GM23338 (cell line): ENCODE results near the gene LGALS12. TPM values are rescaled to one million over a fixed set of nuclear protein-coding genes. Genes with fewer than 3 reads are reported as not detected.

Experiments used
- ATAC-seq: fragments of 200-7000 bp; cut with Tn5 transposase; 3 replicates; pipeline ENCODE4 v1.9.1; 2020
- DNase-seq: peaks from one replicate; pipeline ENCODE4 v3.0.0-alpha.2; 2015; ENCODE audit warnings: low spot score
- H2AFZ ChIP-seq: fragments of 200-600 bp; sonication (generic); 2 replicates; pipeline ENCODE4 v1.8.0; 2016; ENCODE audit warnings: antibody characterized with exemption, mild to moderate bottlenecking, moderate library complexity
- H3F3A ChIP-seq: fragments of 200-600 bp; sonication (generic); replicated peaks from 2 replicates; pipeline ENCODE4 v1.8.0; 2017; ENCODE audit warnings: antibody characterized with exemption, mixed run types, low read depth
- H3K27ac ChIP-seq: fragments of 200-600 bp; sonication (generic); 2 replicates; pipeline ENCODE4 v1.6.1; 2016; ENCODE audit warnings: low read depth
- H3K27me3 ChIP-seq: fragments of 200-600 bp; sonication (generic); 2 replicates; pipeline ENCODE4 v1.8.0; 2016; ENCODE audit warnings: mild to moderate bottlenecking, mixed run types, moderate library complexity; ENCODE audit not compliant: insufficient read depth
- H3K36me3 ChIP-seq: fragments of 200-600 bp; sonication (generic); 2 replicates; pipeline ENCODE4 v1.8.0; 2016; ENCODE audit warnings: mild to moderate bottlenecking; ENCODE audit not compliant: insufficient read depth
- H3K4me1 ChIP-seq: fragments of 200-600 bp; sonication (generic); 2 replicates; pipeline ENCODE4 v1.8.0; 2016; ENCODE audit warnings: mild to moderate bottlenecking, moderate library complexity; ENCODE audit not compliant: insufficient read depth
- H3K4me2 ChIP-seq: fragments of 200-600 bp; sonication (generic); 2 replicates; pipeline ENCODE4 v1.7.1; 2017; ENCODE audit warnings: mixed run types
- H3K4me3 ChIP-seq: fragments of 200-600 bp; sonication (generic); 2 replicates; pipeline ENCODE4 v1.6.1; 2016; ENCODE audit warnings: mixed run types
- H3K79me2 ChIP-seq: fragments of 200-600 bp; sonication (generic); replicated peaks from 2 replicates; pipeline ENCODE4 v1.8.0; 2017; ENCODE audit warnings: mild to moderate bottlenecking; ENCODE audit not compliant: insufficient read depth
- H3K9me2 ChIP-seq: fragments of 200-600 bp; sonication (generic); 2 replicates; pipeline ENCODE4 v1.8.0; 2017; ENCODE audit not compliant: insufficient read depth
- H4K20me1 ChIP-seq: fragments of 200-600 bp; sonication (generic); replicated peaks from 2 replicates; pipeline ENCODE4 v1.8.0; 2017; ENCODE audit warnings: mild to moderate bottlenecking; ENCODE audit not compliant: insufficient read depth
- H3K27ac Mint-ChIP-seq: 2 replicates; pipeline ENCODE4 v1.8.0; 2020; ENCODE audit warnings: inconsistent platforms, mild to moderate bottlenecking, moderate library complexity, mixed read lengths
- H3K27me3 Mint-ChIP-seq: 3 replicates; pipeline ENCODE4 v1.8.0; 2022; ENCODE audit warnings: low read depth, mild to moderate bottlenecking, moderate library complexity, mixed read lengths, inconsistent platforms; ENCODE audit not compliant: insufficient read depth, poor library complexity
- H3K36me3 Mint-ChIP-seq: 3 replicates; pipeline ENCODE4 v1.8.0; 2021; ENCODE audit warnings: low read depth, mild to moderate bottlenecking, inconsistent platforms, moderate library complexity, mixed read lengths
- H3K4me1 Mint-ChIP-seq: 3 replicates; pipeline ENCODE4 v1.8.0; 2020; ENCODE audit warnings: mild to moderate bottlenecking, inconsistent platforms, mixed read lengths
- H3K4me3 Mint-ChIP-seq: 3 replicates; pipeline ENCODE4 v1.8.0; 2021; ENCODE audit warnings: moderate library complexity, mild to moderate bottlenecking, inconsistent platforms, mixed read lengths
- H3K9me3 Mint-ChIP-seq: 3 replicates; pipeline ENCODE4 v1.8.0; 2020; ENCODE audit warnings: moderate library complexity, mild to moderate bottlenecking, inconsistent platforms, mixed read lengths
- CREB1 ChIP-seq: fragments of 250-450 bp; sonication (Bioruptor Pico); IDR thresholded peaks from 2 replicates; pipeline ENCODE4 v1.5.0; 2020; ENCODE audit warnings: low read depth, mild to moderate bottlenecking, moderate library complexity
- EZH2 ChIP-seq: fragments of 200-600 bp; sonication (generic); IDR thresholded peaks from one replicate; pipeline ENCODE4 v1.8.0; 2017; ENCODE audit warnings: antibody characterized with exemption, mild to moderate bottlenecking, low read depth; ENCODE audit not compliant: unreplicated experiment
- EZH2phosphoT487 ChIP-seq: fragments of 200-600 bp; sonication (generic); IDR thresholded peaks from one replicate; pipeline ENCODE4 v1.8.1; 2018; ENCODE audit warnings: antibody characterized with exemption; ENCODE audit not compliant: unreplicated experiment
- JUNB ChIP-seq: IDR thresholded peaks from one replicate; pipeline ENCODE4 v1.6.1; 2016; ENCODE audit warnings: antibody characterized with exemption; ENCODE audit not compliant: unreplicated experiment
- POLR2AphosphoS5 ChIP-seq: IDR thresholded peaks from 2 replicates; pipeline ENCODE4 v1.6.1; 2016; ENCODE audit warnings: antibody characterized with exemption, low read depth
- STAT1 ChIP-seq: IDR thresholded peaks from one replicate; pipeline ENCODE4 v1.6.1; 2016; ENCODE audit warnings: antibody characterized with exemption; ENCODE audit not compliant: unreplicated experiment
- ZNF114 ChIP-seq: fragments of 250-450 bp; sonication (Bioruptor Pico); IDR thresholded peaks from 2 replicates; pipeline ENCODE4 v1.5.0; 2020; ENCODE audit warnings: mild to moderate bottlenecking, moderate library complexity
- ZNF331 ChIP-seq: fragments of 250-450 bp; sonication (Bioruptor Pico); IDR thresholded peaks from 2 replicates; pipeline ENCODE4 v1.5.0; 2020; ENCODE audit warnings: low read depth, mild to moderate bottlenecking, moderate library complexity
- polyA plus RNA-seq: library from polyadenylated mRNA; unstranded; fragments of >200 nt; fragmentation: Nextera tagmentation; extraction: Ambion mirVana; gene quantifications from 2 replicates; pipeline ENCODE4 v1.2.1, GENCODE V29; 2016
- total RNA-seq: library from RNA; depleted of rRNA; stranded (reverse); fragments of >200 nt; shearing (Covaris generic); gene quantifications from 2 replicates; pipeline ENCODE4 v1.2.3, GENCODE V29; 2014
- TF ChIP-seq, protein P1 (sequence below): IDR thresholded peaks from 2 replicates; pipeline ENCODE4 v1.6.1; 2016; ENCODE audit warnings: antibody characterized with exemption
- TF ChIP-seq, protein P2 (sequence below), 2 experiments: fragments of 200-600 bp in 1 of 2; sonication (generic) in 1 of 2; conservative IDR thresholded peaks; 2 replicates each; pipeline versions ENCODE4 v1.5.1 to v1.6.1; 2016 to 2017; ENCODE audit warnings: antibody characterized with exemption in 2 of 2, low read depth in 2 of 2, mild to moderate bottlenecking in 2 of 2, moderate library complexity in 1 of 2
- TF ChIP-seq, protein P3 (sequence below): IDR thresholded peaks from one replicate; pipeline ENCODE4 v1.6.1; 2018; ENCODE audit warnings: antibody characterized with exemption; ENCODE audit not compliant: unreplicated experiment

LGALS12 gene
- total and polyA plus RNA-seq, 2 experiments from 2014 or later = 0.94 to 1.2 TPM

- TF ChIP-seq, protein P1, sequence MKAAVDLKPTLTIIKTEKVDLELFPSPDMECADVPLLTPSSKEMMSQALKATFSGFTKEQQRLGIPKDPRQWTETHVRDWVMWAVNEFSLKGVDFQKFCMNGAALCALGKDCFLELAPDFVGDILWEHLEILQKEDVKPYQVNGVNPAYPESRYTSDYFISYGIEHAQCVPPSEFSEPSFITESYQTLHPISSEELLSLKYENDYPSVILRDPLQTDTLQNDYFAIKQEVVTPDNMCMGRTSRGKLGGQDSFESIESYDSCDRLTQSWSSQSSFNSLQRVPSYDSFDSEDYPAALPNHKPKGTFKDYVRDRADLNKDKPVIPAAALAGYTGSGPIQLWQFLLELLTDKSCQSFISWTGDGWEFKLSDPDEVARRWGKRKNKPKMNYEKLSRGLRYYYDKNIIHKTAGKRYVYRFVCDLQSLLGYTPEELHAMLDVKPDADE = no peak
- no peak for TF ChIP-seq ZNF331 (CRISPR knock-in tag)
- TF ChIP-seq, protein P2, sequence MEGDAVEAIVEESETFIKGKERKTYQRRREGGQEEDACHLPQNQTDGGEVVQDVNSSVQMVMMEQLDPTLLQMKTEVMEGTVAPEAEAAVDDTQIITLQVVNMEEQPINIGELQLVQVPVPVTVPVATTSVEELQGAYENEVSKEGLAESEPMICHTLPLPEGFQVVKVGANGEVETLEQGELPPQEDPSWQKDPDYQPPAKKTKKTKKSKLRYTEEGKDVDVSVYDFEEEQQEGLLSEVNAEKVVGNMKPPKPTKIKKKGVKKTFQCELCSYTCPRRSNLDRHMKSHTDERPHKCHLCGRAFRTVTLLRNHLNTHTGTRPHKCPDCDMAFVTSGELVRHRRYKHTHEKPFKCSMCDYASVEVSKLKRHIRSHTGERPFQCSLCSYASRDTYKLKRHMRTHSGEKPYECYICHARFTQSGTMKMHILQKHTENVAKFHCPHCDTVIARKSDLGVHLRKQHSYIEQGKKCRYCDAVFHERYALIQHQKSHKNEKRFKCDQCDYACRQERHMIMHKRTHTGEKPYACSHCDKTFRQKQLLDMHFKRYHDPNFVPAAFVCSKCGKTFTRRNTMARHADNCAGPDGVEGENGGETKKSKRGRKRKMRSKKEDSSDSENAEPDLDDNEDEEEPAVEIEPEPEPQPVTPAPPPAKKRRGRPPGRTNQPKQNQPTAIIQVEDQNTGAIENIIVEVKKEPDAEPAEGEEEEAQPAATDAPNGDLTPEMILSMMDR (conservative IDR thresholded peaks at IDR 0.05; ENCODE audit: low read depth in 2 of 2) = no peak
Measured at GRCh38 chr11:63492441-63492840, 13.4 kb upstream of the LGALS12 start (continued).

DNA sequence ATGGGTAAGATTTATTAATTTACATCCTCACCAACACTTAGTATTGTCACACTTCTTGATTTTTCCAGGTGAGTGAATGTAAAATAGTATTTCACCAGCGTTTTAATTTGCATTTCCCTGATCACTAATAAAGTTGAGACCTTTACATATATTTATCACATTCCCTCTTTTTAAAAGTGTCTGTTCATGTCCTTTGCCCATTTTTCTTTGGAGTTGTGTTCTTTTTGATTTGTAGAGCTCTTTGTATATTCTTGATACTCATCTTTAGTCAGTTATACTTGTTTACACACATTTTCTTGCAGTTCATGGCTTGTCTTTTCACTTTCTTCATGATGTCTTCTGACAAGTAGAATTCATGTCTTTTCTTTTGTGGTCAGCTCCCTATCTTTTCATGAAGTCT is 12.8 kb upstream of the LGALS12 start:
- H3K27ac Mint-ChIP-seq = no peak overlapping the region
- no peak overlapping the region for H3K4me3 ChIP-seq
- H3K36me3 Mint-ChIP-seq = peaks cover 13% of the 10 kb centered on the region
- no peak overlapping the region for H2AFZ ChIP-seq
- no peaks in the 10 kb centered on the region for H4K20me1 ChIP-seq
- H3K27me3 Mint-ChIP-seq = peaks cover 24% of the 10 kb centered on the region
- peaks cover 2% of the 10 kb centered on the region; the same call in 1 of the 2 replicates for H3K9me2 ChIP-seq
- H3K4me3 Mint-ChIP-seq = no peak overlapping the region
- DNase-seq = no peak
- H3K27ac ChIP-seq = no peak overlapping the region
- H3F3A ChIP-seq = peaks cover 13% of the 10 kb centered on the region; the same call in 1 of the 2 replicates
- peaks cover 7% of the 10 kb centered on the region; the same call in 1 of the 2 replicates for H3K27me3 ChIP-seq
- TF ChIP-seq, protein P1 = no peak
- TF ChIP-seq, protein P2 (conservative IDR thresholded peaks at IDR 0.05; ENCODE audit: low read depth in 2 of 2) = no peak
- TF ChIP-seq JUNB (no peak), ZNF331 (CRISPR knock-in tag) (no peak), EZH2phosphoT487 (no peak), STAT1 (no peak), EZH2 (no peak), CREB1 (CRISPR knock-in tag) (no peak), POLR2AphosphoS5 (no peak), ZNF114 (CRISPR knock-in tag) (no peak)
- TF ChIP-seq, protein P3, sequence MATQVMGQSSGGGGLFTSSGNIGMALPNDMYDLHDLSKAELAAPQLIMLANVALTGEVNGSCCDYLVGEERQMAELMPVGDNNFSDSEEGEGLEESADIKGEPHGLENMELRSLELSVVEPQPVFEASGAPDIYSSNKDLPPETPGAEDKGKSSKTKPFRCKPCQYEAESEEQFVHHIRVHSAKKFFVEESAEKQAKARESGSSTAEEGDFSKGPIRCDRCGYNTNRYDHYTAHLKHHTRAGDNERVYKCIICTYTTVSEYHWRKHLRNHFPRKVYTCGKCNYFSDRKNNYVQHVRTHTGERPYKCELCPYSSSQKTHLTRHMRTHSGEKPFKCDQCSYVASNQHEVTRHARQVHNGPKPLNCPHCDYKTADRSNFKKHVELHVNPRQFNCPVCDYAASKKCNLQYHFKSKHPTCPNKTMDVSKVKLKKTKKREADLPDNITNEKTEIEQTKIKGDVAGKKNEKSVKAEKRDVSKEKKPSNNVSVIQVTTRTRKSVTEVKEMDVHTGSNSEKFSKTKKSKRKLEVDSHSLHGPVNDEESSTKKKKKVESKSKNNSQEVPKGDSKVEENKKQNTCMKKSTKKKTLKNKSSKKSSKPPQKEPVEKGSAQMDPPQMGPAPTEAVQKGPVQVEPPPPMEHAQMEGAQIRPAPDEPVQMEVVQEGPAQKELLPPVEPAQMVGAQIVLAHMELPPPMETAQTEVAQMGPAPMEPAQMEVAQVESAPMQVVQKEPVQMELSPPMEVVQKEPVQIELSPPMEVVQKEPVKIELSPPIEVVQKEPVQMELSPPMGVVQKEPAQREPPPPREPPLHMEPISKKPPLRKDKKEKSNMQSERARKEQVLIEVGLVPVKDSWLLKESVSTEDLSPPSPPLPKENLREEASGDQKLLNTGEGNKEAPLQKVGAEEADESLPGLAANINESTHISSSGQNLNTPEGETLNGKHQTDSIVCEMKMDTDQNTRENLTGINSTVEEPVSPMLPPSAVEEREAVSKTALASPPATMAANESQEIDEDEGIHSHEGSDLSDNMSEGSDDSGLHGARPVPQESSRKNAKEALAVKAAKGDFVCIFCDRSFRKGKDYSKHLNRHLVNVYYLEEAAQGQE = no peak
- H3K4me1 ChIP-seq = peaks cover 35% of the 10 kb centered on the region
- H3K9me3 Mint-ChIP-seq = peaks cover 14% of the 10 kb centered on the region; the same call in 2 of the 3 replicates
- peaks cover 17% of the 10 kb centered on the region for H3K4me1 Mint-ChIP-seq
- no peak overlapping the region for H3K4me2 ChIP-seq
- H3K36me3 ChIP-seq = no peaks in the 10 kb centered on the region
- ATAC-seq = no peak
- H3K79me2 ChIP-seq = no peaks in the 10 kb centered on the region
